Stimulated activated CD4-positive, alpha-beta T cell treated with anti-CD3 and anti-CD28 coated beads, Interleukin-1b, Interleukin-23, amount 100 ng/mL, for 24 hours (primary cell): ENCODE results near the gene GJB2.

Experiments used
- DNase-seq, 4 experiments: peaks; one replicate each; pipeline ENCODE4 v3.0.0-alpha.2; 2020; ENCODE audit warnings: low read depth in 4 of 4, low spot score in 1 of 4

The GJB2 gene

GRCh38 chr13:20192158-20192835, 441 bp downstream of the GJB2 start:
- DNase-seq: no peak

GRCh38 chr13:20191311-20192157, 1.2 kb downstream of the GJB2 start:
- DNase-seq: no peak

GRCh38 chr13:20190481-20191310, 2.0 kb downstream of the GJB2 start:
- no peak for DNase-seq

- no peak for DNase-seq
Measured at GRCh38 chr13:20190076-20190475, 2.7 kb downstream of the GJB2 start.

GRCh38 chr13:20188667-20189553, 3.8 kb downstream of the GJB2 start:
- no peak for DNase-seq

GRCh38 chr13:20186771-20187170, 6.0 kb downstream of the GJB2 start:
- DNase-seq: no peak

GRCh38 chr13:20185366-20186056, 7.2 kb downstream of the GJB2 start:
- DNase-seq: no peak

GRCh38 chr13:20182231-20182846, 10.4 kb downstream of the GJB2 start:
- DNase-seq: no peak

- no peak for DNase-seq
Measured at GRCh38 chr13:20181188-20181587, 11.6 kb downstream of the GJB2 start.

- DNase-seq: no peak
Measured at GRCh38 chr13:20178156-20178555, 14.6 kb downstream of the GJB2 start.

GRCh38 chr13:20177049-20177831, 15.5 kb downstream of the GJB2 start:
- DNase-seq: no peak

- DNase-seq: no peak
Measured at GRCh38 chr13:20175907-20176652, 16.7 kb downstream of the GJB2 start.

- DNase-seq: no peak
Measured at GRCh38 chr13:20175406-20175794, 17.3 kb downstream of the GJB2 start.

GRCh38 chr13:20174656-20175405, 17.9 kb downstream of the GJB2 start:
- DNase-seq: peak in 3 of 4 experiments; percentile 35 to 71 (median 60)

GRCh38 chr13:20173116-20173746, 19.5 kb downstream of the GJB2 start:
- DNase-seq: no peak

GRCh38 chr13:20171364-20171763, 21.4 kb downstream of the GJB2 start:
- DNase-seq: no peak

- no peak for DNase-seq
Measured at GRCh38 chr13:20170921-20171320, 21.8 kb downstream of the GJB2 start.
